ENCODE results near the gene PRR33. TPM values are rescaled to one million over a fixed set of nuclear protein-coding genes. Genes with fewer than 3 reads are reported as not detected.
A peak's percentile ranks its signal among the peaks of the same experiment; 100 is the strongest.

PRR33 gene
- total and polyA plus RNA-seq, 10 of the 15 experiments (the other 5 are each of a cell fraction or from before 2014, with no cell fraction given), result 0.02 to 1.0 (median 0.38) TPM; not detected in 6

DNA sequence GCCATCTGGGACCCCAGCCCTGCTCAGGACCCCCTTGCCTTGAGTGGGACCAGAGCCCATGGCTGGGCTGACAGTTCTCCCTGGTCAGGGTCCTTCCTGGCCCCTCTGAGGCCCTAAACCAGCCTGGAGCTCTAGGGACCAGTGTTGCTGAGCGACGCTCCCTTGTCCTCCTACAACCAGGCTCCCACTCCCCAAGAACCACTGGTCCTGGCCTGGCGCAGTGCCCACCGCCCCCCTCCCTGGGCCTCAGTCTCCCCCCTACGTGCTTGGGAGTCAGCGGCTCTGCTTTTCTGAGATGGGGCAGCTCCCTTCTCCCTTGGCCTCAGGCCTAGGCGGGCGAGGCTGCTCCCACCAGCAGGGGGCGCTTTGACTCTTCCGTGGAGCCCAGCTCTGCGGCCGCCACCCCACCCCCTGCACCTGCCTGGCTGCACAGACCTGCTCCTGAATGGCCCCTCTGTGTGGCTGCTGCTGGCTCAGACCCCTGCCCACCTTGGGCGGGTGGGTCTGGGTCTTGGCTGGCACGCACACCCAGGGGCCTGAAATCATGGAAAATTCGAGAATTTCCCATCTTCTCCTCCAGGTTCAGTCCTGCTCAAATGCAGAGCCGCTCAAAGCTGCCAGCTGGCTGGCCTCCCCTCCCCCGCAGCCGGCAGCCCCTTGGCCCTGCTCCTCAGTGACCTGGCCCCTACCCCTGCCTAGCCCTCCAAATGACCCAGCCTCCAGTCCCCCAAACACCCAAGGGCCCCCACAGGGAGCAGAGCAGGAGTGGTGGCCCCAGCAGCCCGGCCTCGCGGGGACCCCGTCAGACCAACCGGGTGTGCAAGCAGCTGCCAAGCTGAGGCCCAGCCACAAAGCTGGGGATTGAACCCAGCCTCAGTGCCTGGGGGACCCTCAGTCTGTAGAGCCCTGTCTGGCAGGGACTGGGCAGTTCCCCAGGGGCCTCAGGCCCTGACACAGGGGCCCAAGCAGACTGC is 9.1 kb downstream of the PRR33 start (continued):
- TF ChIP-seq, protein P1, sequence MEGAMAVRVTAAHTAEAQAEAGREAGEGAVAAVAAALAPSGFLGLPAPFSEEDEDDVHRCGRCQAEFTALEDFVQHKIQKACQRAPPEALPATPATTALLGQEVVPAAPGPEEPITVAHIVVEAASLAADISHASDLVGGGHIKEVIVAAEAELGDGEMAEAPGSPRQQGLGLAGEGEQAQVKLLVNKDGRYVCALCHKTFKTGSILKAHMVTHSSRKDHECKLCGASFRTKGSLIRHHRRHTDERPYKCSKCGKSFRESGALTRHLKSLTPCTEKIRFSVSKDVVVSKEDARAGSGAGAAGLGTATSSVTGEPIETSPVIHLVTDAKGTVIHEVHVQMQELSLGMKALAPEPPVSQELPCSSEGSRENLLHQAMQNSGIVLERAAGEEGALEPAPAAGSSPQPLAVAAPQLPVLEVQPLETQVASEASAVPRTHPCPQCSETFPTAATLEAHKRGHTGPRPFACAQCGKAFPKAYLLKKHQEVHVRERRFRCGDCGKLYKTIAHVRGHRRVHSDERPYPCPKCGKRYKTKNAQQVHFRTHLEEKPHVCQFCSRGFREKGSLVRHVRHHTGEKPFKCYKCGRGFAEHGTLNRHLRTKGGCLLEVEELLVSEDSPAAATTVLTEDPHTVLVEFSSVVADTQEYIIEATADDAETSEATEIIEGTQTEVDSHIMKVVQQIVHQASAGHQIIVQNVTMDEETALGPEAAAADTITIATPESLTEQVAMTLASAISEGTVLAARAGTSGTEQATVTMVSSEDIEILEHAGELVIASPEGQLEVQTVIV (IDR thresholded peaks at IDR 0.05; ENCODE audit: borderline replicate concordance, partially characterized antibody), result no peak
- no peak for TF ChIP-seq NFYB (IDR thresholded peaks at IDR 0.05; ENCODE audit: insufficient read depth, low read depth, low read length)
- no peak for TF ChIP-seq SIN3A (IDR thresholded peaks at IDR 0.05; ENCODE audit: low read depth, low read length)
- no peak for TF ChIP-seq LARP7 (IDR thresholded peaks at IDR 0.05)
- TF ChIP-seq SMAD5 (IDR thresholded peaks at IDR 0.05; ENCODE audit: low read depth), result no peak
- peak; percentile 45; the same call in 1 of the 2 replicates for TF ChIP-seq POLR2A (IDR thresholded peaks at IDR 0.05; ENCODE audit: low read depth, low read length)
- no peak for TF ChIP-seq CHD4 (IDR thresholded peaks at IDR 0.05)
- no peak for TF ChIP-seq POLR2AphosphoS5 (IDR thresholded peaks at IDR 0.05; ENCODE audit: low read length)
- no peak for TF ChIP-seq TCF7 (IDR thresholded peaks at IDR 0.05; ENCODE audit: borderline replicate concordance)
- TF ChIP-seq, protein P2, sequence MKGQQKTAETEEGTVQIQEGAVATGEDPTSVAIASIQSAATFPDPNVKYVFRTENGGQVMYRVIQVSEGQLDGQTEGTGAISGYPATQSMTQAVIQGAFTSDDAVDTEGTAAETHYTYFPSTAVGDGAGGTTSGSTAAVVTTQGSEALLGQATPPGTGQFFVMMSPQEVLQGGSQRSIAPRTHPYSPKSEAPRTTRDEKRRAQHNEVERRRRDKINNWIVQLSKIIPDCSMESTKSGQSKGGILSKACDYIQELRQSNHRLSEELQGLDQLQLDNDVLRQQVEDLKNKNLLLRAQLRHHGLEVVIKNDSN (IDR thresholded peaks at IDR 0.05; ENCODE audit: borderline replicate concordance, extremely low read length, insufficient read depth, low read depth, low read length), result no peak
- TF ChIP-seq EGR1 (IDR thresholded peaks at IDR 0.05; ENCODE audit: borderline replicate concordance in 1 of 2, low read depth in 2 of 2, low read length in 2 of 2), result no peak
